Muscle of back (tissue), 11 donors: ENCODE results near the gene ARHGAP45. TPM values are rescaled to one million over a fixed set of nuclear protein-coding genes. Genes with fewer than 3 reads are reported as not detected.

Experiments
- DNase-seq, 3 donors: peaks; one replicate each; pipeline versions ENCODE4 v3.0.0 to v3.0.0-alpha.2; 2013
- polyA plus RNA-seq, 10 donors: library from polyadenylated mRNA; unstranded; fragments of 120-200 nt; gene quantifications; one replicate each; pipeline ENCODE4 v1.2.1, GENCODE V29; 2013; ENCODE audit not compliant: insufficient read length in 10 of 10

The ARHGAP45 gene
- polyA plus RNA-seq, 10 donors: 6.3 to 20.7 (median 10.1) TPM

- DNase-seq: peak; percentile 100
Measured at GRCh38 chr19:1103708-1104310, 36.8 kb downstream of the ARHGAP45 start, which contains the start of gene GPX4. TSS of gene GPX4 (plus strand) at chr19:1103994. CDS start at chr19:1104044, 50 bp downstream.

GRCh38 chr19:1104311-1105007 lies 37.5 kb downstream of the ARHGAP45 start:
- peak; percentile 53 to 85 (median 77) for DNase-seq

- DNase-seq: peak in 1 of 3 donors; percentile 74
Measured at GRCh38 chr19:1105008-1105872, 38.3 kb downstream of the ARHGAP45 start.

GRCh38 chr19:1105873-1106840 lies 39.2 kb downstream of the ARHGAP45 start:
- DNase-seq: no peak

GRCh38 chr19:1106841-1107660 lies 40.1 kb downstream of the ARHGAP45 start:
- DNase-seq: peak in 1 of 3 donors; percentile 36

DNA sequence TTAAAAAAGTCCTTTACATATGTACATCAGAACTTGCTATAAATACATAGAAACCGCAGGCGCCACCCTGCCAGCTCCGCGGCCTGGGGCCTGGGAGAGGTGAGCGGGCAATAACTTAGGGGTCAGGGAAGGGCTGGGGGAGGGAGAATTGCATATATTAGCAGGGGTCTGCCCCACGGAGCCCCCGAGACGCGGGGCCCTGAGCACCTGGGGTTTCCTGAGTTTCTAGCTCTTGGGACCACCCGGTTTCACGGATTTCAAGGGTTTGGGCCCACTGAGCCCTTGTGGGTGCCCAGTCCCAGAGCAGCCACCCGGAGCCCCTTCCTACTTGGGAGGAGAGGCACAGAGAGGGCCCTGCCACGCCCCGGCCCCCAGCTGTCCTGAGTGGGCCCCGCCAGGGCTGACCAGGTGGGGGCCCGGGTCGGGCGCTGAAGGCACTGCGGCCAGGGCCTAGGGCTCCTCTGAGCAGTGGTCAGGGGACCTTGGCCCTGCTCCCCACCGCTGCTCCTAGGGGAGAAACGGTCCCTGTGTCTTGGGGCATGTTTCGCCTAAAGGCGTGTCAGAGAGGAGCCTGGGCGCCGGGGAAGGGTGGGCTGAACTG lies 40.8 kb downstream of the ARHGAP45 start:
- no peak for DNase-seq

GRCh38 chr19:1108291-1109031 lies 41.5 kb downstream of the ARHGAP45 start:
- no peak for DNase-seq

DNA sequence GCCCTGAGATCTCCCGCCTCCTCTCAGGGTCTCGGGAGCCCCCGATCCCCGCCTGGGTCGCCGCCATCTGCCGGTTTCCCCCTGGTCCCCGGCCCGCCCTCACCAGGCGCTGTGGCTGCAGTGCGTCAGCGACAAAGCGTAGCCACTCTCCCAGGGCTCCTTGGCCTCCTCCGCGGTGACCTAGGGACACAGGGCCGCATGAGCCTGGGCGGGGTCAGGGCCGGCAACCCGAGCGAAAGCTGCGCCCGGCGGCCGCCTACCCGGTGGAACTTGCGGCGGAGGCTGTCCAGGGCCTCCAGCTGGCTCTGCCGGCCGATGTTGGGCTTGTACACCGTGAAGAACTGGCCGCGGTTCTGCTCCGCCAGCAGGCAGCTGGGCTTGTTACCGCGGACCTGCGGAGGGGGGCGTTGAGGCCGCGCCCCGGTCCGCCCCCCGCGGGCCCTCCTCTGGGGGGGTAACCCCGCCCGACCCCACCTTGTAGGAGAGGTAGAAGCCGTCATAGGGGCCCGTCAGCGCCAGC lies 42.1 kb downstream of the ARHGAP45 start:
- peak in 1 of 3 donors; percentile 56 for DNase-seq

GRCh38 chr19:1109697-1110671 lies 43.0 kb downstream of the ARHGAP45 start:
- no peak for DNase-seq

DNA sequence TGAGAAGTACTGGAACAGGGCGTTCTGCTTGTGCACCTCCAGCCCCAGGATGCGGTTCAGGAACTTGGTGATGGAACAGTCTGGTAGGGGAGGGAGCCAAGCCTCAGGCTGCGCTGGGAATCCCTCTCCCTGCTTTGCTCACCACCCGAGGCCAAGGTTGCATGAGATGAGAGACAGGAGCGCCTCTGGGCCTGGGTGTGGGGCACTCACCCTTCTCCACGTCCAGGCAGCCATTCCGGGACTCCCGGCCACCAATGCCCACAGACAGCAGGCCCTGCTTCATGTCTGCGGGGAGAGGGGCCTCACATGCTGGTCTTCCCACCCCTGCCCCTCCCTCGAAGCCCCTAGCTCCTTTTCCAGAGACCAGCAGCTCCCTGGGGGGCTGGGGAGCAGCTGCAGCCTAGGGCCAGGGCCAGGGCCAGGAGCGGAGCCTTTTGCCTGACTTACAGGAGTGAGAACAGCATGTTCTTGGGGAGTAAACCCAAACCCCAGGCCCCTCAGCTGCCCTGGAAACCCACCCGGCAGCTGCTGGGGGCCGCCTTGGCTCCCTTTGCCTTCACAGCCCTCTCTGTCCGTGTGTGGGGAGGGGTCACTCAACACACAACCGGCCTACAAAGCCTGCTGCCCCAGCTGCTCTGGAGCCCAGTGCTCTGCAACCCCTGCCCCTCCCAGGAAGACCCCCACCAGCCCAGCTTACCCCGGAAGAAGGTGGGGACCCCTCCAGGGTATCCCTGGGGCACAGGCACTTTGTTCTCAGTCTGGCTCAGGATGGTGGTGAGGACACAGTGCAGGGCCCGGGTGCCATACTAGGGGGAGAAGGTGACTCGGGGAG lies 44.1 kb downstream of the ARHGAP45 start:
- DNase-seq: peak in 1 of 3 donors; percentile 72

DNA sequence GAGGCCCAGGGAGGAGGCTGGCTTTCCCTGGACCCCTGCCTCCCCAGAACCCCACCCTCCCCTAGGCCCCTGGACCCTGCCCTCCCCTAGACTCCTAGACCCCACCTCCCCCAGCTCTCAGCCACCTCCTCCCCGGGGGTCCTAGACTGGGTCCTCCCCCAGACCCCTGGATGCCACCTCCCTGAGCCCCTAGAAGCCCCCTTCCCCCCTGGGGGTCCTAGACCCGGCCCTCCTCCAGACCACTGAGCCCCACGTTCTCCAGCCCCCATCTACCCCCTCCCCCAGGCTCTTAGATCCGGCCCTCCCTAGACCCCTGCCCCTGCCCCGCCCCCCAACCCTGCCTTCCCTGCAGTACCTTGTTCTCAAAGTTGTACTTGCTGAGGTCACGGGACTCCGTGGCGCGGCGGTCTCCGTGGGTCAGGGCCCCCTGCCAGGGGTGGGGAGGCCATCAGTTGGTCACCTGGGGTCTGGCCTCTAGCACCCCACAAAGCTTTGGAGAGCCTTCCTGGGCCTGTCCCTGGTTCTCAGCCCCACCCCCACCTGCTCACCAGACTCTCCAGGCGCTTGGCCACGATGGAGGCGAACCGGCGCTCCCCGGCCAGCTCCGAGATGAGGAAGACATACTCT lies 44.8 kb downstream of the ARHGAP45 start:
- peak in 1 of 3 donors; percentile 60 for DNase-seq

GRCh38 chr19:1112268-1113029 lies 45.5 kb downstream of the ARHGAP45 start:
- DNase-seq: no peak

GRCh38 chr19:1113030-1113985 lies 46.3 kb downstream of the ARHGAP45 start:
- DNase-seq: peak; percentile 89 to 95 (median 91)

GRCh38 chr19:1113986-1114483 lies 47.1 kb downstream of the ARHGAP45 start:
- no peak for DNase-seq
